Osteoblast (primary cell): ENCODE measurements around the gene TMEM132A. TPM values are rescaled to one million over a fixed set of nuclear protein-coding genes. Genes with fewer than 3 reads are reported as not detected.
A peak's percentile ranks its signal among the peaks of the same experiment; 100 is the strongest.
"Not testable (repeated sequence)": the region's sequence is repeated elsewhere in the genome, so short reads cannot be mapped to it uniquely, and the experiment has no call there.

Experiments
- DNase-seq: peaks from one replicate; pipeline ENCODE4 v3.0.0; 2011; ENCODE audit warnings: low spot score, mixed read lengths; ENCODE audit not compliant: insufficient read length; ENCODE audit errors: missing footprints
- H2AFZ ChIP-seq: 2 replicates; pipeline ENCODE4 v1.6.0; 2011; ENCODE audit warnings: mild to moderate bottlenecking, low read length
- H3K27ac ChIP-seq: 2 replicates; pipeline ENCODE4 v1.5.1; 2011; ENCODE audit warnings: mild to moderate bottlenecking, low read depth, low read length, moderate library complexity
- H3K27me3 ChIP-seq: 2 replicates; pipeline ENCODE4 v1.6.0; 2012; ENCODE audit warnings: mild to moderate bottlenecking, control low read depth, inconsistent platforms, low read length, moderate library complexity; ENCODE audit not compliant: insufficient read depth
- H3K36me3 ChIP-seq: 2 replicates; pipeline ENCODE4 v1.5.1; 2011; ENCODE audit warnings: mild to moderate bottlenecking, low read length, control low read depth, moderate library complexity; ENCODE audit not compliant: insufficient read depth
- H3K4me1 ChIP-seq: 2 replicates; pipeline ENCODE4 v1.5.1; 2011; ENCODE audit warnings: mild to moderate bottlenecking, low read length, control low read depth, moderate library complexity; ENCODE audit not compliant: insufficient read depth
- H3K4me2 ChIP-seq: 2 replicates; pipeline ENCODE4 v1.6.0; 2011; ENCODE audit warnings: mild to moderate bottlenecking, low read length; ENCODE audit not compliant: insufficient read depth
- H3K4me3 ChIP-seq: fragments of 200-600 bp; sonication (generic); 3 replicates; pipeline ENCODE4 v1.5.1; 2012; ENCODE audit warnings: mild to moderate bottlenecking, low read length, inconsistent platforms; ENCODE audit not compliant: insufficient read depth
- H3K79me2 ChIP-seq: 2 replicates; pipeline ENCODE4 v1.6.0; 2012; ENCODE audit warnings: mild to moderate bottlenecking, low read length, control low read depth, inconsistent platforms; ENCODE audit not compliant: insufficient read depth
- H3K9me3 ChIP-seq: 2 replicates; pipeline ENCODE4 v1.5.1; 2011; ENCODE audit warnings: low read depth, low read length, control low read depth
- H4K20me1 ChIP-seq: 2 replicates; pipeline ENCODE4 v1.6.0; 2012; ENCODE audit warnings: mild to moderate bottlenecking, low read length, control low read depth; ENCODE audit not compliant: insufficient read depth
- total RNA-seq: library from RNA; depleted of rRNA; stranded (reverse); fragments of >200 nt; gene quantifications from 2 replicates; pipeline ENCODE4 v1.2.3, GENCODE V29; 2012
- TF ChIP-seq, protein P1 (sequence below): IDR thresholded peaks from 2 replicates; pipeline ENCODE4 v1.5.1; 2011; ENCODE audit warnings: mild to moderate bottlenecking, low read depth, low read length, moderate library complexity; ENCODE audit errors: extremely low read depth

Gene TMEM132A
- total RNA-seq, 1 donor, result 19.5 TPM

DNA sequence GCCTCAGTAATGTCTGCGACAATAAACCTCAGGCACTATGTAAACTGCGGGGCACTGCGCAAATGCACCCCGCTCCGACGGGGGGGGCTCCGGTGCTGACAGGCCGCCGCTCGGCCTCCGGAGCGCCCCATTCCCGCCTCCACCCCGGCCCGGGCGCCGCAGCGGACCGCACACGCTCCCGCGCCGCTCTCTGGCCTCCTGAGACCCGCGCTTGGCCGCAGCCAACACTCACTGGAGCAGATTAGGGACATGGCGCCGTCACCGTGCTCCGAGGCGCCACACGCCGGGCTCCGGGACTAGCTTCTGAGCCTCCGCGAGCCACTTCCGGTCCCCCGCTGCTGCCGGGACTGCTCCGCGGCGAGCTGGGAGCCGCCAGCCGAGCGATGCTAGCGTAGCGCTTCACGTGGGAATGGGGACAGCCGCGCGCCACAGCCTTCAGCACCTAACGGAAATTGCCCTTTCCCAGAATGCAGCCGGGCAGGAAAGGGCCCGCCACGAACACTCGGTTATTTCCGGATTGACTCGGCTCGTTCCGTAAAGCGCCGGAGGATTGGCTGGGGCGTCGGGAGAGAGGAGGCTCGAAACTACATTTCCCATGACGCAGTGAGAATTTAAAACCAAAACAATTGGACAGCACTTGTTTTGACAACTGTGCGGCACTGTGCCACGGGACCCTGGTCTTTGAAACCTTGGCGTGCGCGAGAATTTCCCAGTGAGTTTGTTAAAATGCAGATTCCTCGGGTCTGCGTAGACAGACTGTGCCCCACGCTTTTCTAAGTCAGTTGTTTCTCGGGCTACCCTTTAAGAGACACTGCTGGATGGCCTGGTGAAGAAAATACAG, 17.9 kb upstream of the TMEM132A start, which contains the start of gene PRPF19:
Gene PRPF19 (minus strand): TSS at position 454 of the 841 bp plus-strand sequence. CDS start 203 bp downstream, at position 251.
- Histone ChIP-seq H2AFZ (peak within 1 kb of the TSS; percentile 97), H3K4me3 (peak within 1 kb of the TSS; percentile 89), H3K27me3 (peaks cover 14% of the 10 kb centered on the region), H3K4me2 (peak within 1 kb of the TSS; percentile 96), H4K20me1 (peaks cover 28% of the 10 kb centered on the region), H3K79me2 (peaks cover 38% of the 10 kb centered on the region), H3K27ac (peak within 1 kb of the TSS; percentile 76), H3K9me3 (no peaks in the 10 kb centered on the region), H3K4me1 (peaks cover 20% of the 10 kb centered on the region), H3K36me3 (peaks cover 21% of the 10 kb centered on the region)
- TF ChIP-seq, protein P1, sequence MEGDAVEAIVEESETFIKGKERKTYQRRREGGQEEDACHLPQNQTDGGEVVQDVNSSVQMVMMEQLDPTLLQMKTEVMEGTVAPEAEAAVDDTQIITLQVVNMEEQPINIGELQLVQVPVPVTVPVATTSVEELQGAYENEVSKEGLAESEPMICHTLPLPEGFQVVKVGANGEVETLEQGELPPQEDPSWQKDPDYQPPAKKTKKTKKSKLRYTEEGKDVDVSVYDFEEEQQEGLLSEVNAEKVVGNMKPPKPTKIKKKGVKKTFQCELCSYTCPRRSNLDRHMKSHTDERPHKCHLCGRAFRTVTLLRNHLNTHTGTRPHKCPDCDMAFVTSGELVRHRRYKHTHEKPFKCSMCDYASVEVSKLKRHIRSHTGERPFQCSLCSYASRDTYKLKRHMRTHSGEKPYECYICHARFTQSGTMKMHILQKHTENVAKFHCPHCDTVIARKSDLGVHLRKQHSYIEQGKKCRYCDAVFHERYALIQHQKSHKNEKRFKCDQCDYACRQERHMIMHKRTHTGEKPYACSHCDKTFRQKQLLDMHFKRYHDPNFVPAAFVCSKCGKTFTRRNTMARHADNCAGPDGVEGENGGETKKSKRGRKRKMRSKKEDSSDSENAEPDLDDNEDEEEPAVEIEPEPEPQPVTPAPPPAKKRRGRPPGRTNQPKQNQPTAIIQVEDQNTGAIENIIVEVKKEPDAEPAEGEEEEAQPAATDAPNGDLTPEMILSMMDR, result no peak
- DNase-seq, result peak; percentile 98

DNA sequence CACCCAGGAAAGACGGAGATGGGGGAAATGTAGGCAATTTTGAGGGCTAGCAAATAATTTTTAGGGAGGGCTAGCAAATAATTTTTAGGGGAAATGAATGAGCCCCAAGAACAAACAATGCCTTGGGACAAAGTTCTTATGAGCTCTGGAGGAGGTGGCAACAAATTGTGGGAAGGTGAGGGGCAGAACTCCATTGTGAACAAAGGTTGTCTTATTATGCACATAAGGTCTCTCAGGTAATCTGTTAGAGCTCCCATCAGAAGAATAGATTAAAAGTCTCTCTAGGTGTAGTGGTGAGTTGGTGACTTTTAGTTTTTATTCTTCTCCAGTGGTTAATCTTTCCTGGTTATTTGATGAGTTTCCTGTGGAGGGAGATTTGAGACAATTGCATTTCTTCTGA, 15.5 kb upstream of the TMEM132A start:
- peaks cover 17% of the 10 kb centered on the region for H4K20me1 ChIP-seq
- no peak overlapping the region for H3K4me2 ChIP-seq
- H3K27me3 ChIP-seq, result peaks cover 18% of the 10 kb centered on the region
- H3K4me3 ChIP-seq, result no peak overlapping the region
- TF ChIP-seq, protein P1, result no peak
- H3K36me3 ChIP-seq, result no peaks in the 10 kb centered on the region
- H3K27ac ChIP-seq, result no peak overlapping the region
- no peak overlapping the region for H2AFZ ChIP-seq
- peaks cover 20% of the 10 kb centered on the region for H3K79me2 ChIP-seq
- no peaks in the 10 kb centered on the region for H3K9me3 ChIP-seq
- peaks cover 26% of the 10 kb centered on the region for H3K4me1 ChIP-seq
- no peak for DNase-seq

DNA sequence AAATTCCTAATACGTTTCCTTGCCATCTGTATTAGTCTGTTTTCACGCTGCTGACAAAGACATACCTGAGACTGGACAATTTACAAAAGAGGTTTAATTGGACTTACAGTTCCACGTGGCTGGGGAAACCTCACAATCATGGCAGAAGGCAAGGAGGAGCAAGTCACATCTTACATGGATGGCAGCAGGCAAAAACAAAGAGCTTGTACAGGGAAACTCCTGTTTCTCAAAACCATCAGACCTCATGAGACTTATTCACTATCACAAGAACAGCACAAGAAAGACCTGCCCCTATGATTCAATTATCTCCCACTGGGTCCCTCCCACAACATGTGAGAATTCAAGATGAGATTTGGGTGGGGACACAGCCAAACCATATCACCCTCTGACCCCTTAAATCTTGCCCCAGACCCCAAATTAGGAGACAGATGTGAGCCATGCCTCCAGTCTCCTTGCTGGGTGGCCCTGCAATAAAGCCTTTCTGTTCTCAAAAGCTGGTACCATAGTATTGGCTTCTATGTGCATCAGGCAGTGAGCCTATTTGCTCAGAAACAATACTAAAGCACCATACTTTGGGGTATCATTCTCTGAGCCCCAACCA, 14.5 kb upstream of the TMEM132A start:
- H2AFZ ChIP-seq, DNase-seq: not testable (repeated sequence)

DNA sequence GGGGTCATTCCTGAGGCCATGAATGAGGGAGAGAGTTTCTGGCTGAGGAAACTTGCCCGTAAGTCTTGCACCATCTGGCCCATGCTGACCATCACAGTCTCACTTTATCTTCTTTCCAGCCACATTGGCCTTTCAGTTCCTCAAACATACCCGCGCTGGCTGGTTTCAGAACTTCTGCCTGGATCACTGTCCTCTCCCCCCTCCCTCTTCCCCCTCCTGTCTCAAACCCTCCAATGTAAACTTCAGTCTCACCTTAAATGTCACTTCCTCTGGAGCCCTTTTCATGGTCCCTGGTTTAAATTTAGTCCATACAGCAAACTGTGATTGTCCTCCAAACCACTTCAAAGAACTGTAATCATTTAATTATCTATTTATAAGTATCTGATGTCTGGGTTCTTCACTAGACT, 14.0 kb upstream of the TMEM132A start:
- no peak for DNase-seq
- Histone ChIP-seq H3K36me3 (no peaks in the 10 kb centered on the region), H3K27me3 (peaks cover 18% of the 10 kb centered on the region), H3K4me1 (peaks cover 25% of the 10 kb centered on the region), H3K79me2 (peaks cover 8% of the 10 kb centered on the region), H3K9me3 (no peaks in the 10 kb centered on the region), H3K27ac (no peak overlapping the region), H2AFZ (no peak overlapping the region), H4K20me1 (peaks cover 2% of the 10 kb centered on the region), H3K4me3 (no peak overlapping the region), H3K4me2 (no peak overlapping the region)
- TF ChIP-seq, protein P1, result no peak

More for the DNA sequence above, 14.5 kb upstream of the TMEM132A start:
- Histone ChIP-seq H3K27me3 (peaks cover 18% of the 10 kb centered on the region), H3K79me2 (peaks cover 13% of the 10 kb centered on the region), H3K4me1 (peaks cover 26% of the 10 kb centered on the region)
- not testable (repeated sequence) for H3K36me3 ChIP-seq, H3K4me3 ChIP-seq, H3K9me3 ChIP-seq, H3K27ac ChIP-seq, H4K20me1 ChIP-seq, H3K4me2 ChIP-seq
